T-helper 1 cell treated with Interleukin-12 subunit alpha and Interleukin-12 subunit beta and Interleukin-4 antibody, amounts not matched to agents 30 ng/mL and 1 ng/mL, for 36 hours (primary cell): ENCODE measurements around the gene ST6GAL2. TPM values are rescaled to one million over a fixed set of nuclear protein-coding genes. Genes with fewer than 3 reads are reported as not detected.

Source experiments
- intact Hi-C: fragments of 100-400 bp; cut with micrococcal nuclease; formaldehyde crosslinking; loops from one replicate; pipeline ENCODE4 v1.15.1; 2024
- total RNA-seq: library from RNA; stranded (reverse); gene quantifications from 2 replicates; pipeline ENCODE4 v1.2.3, GENCODE V29; 2022

ST6GAL2 gene
- total RNA-seq: not detected in 2 replicates

- intact Hi-C loops: no loop called here
Observed at GRCh38 chr2:106885971-106886915, at the start of gene ST6GAL2. Gene ST6GAL2 (minus strand): TSS chr2:106886167. CDS start chr2:106843977, 42,190 bp downstream.

- intact Hi-C loops: no loop called here
Observed at GRCh38 chr2:106932644-106933043, 46.7 kb upstream of the ST6GAL2 start.

DNA sequence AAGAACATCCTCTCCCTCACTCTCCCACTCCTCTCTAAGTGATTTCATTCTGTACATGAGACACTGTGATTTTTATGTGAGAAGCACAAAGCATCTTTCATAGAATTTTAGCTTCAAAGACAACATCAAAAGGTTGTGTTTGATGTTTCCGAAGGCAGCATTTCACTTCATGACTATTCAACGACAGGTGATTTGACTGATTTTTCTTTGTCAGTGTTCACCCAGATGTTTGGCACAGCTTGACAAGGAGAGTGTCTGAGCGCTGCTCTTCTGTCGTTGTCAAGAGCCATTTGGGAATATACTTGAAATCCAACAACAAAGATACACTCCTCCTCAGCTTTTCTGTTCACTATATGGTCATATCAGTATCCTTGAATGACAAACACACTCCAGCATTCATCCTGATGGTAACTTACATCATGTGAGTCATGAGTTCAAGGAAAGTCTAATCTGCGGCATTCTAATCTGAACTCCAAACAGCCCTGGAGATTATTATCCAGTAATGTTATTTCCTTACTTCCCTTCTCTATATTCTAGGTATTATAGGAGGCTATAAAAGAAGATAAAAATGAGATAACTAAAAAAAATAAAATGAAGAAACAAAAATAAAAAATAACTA lies 45.9 kb upstream of the ST6GAL2 start:
- intact Hi-C loops: no loop called here

DNA sequence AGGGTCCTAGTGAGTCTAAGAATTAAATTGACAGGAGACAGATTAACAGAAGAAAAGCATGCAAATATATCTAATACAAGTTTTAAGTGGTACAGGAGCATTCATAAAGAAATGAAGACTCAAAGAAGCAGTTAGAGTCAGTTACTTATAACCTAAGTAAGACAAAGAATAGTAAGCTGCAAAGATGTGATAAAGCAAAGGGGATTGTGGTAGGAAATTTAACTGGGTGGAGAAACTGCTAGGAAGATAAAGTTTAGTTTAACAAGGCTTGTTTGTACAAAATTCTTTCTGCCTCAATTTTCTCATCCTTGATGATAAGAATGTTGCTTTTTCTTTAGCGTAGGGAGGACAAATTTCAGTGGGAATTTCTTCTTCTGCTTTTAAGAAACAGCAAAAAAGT lies 35.5 kb upstream of the ST6GAL2 start:
- intact Hi-C loops: no loop called here

DNA sequence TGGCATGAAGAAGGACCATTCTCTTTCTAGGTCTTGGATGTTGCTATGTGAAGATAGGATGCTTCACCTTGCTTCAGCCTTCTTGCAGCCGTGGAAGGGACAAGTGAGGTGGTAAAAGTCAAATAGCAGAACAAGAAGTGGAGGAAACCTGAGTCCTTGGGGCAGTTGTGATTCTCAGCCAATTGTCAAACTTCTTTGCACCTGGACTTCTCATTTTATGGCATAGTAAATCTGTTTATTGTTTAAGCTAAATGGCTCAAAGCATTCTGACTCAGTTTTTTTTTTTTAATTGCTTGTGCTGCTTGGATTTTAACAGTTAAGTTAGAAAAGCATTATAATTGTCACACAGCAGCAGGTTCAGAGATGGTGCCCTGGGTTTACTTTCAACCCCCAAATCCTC lies 33.0 kb upstream of the ST6GAL2 start:
- intact Hi-C loops: no loop called here

DNA sequence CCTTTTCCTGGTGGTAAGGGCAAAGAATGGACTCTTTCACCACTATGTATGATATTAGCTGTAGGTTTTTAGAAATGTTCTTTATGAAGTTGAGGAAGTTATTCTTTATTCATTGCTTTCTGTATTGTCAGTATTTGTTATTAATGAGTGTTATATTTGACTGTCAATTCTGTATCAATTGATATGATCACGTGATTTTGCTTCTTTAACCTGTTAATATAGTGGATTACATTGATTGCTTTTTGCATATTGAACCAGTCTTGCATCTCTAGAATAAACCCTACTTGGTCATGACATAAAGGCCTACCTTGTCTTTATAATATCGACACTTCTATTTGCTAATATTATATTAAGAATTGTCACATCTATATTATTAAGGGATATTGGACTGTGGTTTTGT lies 18.3 kb upstream of the ST6GAL2 start:
- intact Hi-C loops: no loop called here

GRCh38 chr2:106899786-106900530 lies 14.0 kb upstream of the ST6GAL2 start:
- intact Hi-C loops: no loop called here

GRCh38 chr2:106894545-106894944 lies 8.6 kb upstream of the ST6GAL2 start:
- intact Hi-C loops: no loop called here

DNA sequence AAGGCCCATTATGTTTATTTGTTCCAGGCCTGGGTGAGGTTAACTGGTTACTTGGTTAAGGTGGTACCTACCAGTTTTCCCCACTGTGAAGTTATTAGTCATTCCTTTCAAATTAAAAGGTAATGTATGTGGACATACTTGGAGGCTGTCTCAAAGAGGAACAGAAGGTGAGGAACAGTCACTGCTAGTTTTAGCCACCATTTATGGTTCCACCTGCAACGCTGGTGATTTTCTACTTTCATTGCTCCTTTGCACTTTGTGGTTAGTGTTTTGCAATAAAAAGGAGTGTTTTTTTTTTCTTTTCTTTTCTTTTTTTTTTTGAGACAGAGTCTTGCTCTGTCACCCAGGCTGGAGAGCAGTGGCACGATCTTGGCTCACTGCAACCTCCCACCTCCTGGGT lies 6.1 kb upstream of the ST6GAL2 start:
- intact Hi-C loops: no loop called here

DNA sequence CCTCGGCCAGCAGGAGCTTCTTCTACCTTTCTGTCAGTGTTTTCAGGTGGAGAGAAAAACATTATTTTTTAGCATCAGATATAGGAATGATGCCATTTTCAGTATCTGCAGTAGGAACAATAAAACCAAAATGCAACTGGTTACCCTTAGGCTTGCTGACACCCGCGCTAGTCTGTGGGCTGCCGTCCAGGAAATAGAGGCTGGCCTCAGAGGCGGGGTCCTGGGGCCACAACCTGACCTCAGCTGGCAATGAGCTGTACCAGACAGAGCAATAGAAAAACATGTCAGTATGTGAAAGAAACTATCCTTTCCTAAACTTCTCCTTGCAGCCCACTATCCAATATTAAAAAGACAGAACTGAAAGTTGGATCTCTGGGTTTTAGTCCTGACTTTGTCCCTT lies 4.6 kb upstream of the ST6GAL2 start:
- intact Hi-C loops: no loop called here

DNA sequence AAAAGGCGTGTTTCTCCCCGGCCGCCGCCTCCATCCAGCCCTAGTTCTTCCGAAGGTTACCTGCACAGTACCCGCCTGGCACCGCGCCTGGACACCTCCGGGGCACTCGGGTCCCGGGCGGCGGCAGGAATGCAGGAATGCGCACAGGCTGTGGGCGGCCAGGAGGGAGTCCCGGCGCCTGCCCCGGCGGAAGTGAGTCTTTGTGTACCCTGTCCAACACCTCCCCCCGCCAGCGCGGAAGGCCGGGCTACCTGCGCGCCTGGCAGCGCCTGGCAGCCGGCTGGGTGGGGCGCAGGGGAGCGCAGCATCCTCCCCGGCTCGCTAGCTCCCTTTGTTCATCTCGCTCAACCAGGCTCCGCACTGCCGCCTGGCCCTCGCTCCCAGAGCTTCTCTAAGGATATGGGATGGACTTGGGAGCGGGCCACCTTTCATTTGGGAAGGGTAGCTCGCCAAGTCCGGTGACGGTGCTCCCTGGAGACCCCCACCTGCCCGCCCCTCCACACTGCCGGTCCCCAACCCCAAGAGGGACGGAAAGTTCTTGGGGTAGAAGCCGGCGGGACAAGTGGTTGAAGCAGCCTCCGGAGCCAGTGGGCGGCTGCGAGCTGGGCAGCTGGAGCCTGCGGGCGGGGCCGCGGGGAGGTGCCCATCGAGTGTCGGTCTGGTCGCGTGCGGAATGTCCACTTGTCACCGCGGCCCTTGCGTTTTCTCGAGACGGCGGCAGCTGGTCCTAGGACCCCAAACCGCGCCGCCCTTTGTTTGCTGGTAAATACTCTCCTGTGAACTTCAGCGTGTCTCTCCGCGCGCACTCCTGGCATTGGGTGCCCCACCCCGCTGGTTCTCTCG lies 1.2 kb upstream of the ST6GAL2 start:
- intact Hi-C loops: no loop called here

DNA sequence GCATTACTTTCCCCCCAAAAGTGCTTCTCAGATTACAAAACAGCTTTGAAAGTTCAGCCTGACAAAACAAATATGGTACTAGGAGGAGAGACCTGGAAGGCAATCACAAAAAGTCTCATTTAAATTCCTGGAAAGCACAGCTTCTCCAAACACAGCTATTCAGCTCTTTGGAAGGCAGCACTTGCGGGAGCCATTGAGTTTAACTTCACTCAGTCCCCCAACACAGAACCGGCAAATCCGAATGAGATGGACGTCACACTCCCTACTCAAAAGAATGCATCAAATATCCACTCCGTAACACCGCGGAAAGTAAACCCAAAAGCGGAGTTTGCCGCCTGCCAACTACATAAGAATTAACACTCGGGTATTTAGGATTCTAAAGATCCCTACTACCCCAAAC lies 638 bp downstream of the ST6GAL2 start:
- intact Hi-C loops: no loop called here

GRCh38 chr2:106882673-106883072 lies 3.3 kb downstream of the ST6GAL2 start:
- intact Hi-C loops: no loop called here

DNA sequence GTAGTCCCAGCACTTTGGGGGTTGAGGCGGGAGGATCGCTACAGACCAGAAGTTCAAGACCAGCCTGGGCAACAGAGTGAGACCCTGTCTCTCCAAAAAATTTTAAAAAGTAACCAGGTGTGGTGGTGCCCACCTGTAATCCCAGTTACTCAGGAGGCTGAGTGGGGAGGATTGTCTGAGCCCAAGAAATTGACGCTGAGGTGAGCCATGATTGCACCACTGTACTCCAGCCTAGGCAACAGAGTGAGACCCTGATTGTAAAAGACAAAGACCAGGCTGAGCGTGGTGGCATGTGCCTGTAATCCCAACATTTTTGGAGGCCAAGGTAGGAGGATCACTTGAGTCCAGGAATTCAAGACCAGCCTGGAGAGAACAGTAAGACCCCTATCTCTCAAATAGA lies 7.8 kb downstream of the ST6GAL2 start:
- intact Hi-C loops: no loop called here

GRCh38 chr2:106876699-106877098 lies 9.3 kb downstream of the ST6GAL2 start:
- intact Hi-C loops: no loop called here

GRCh38 chr2:106869512-106870275 lies 16.3 kb downstream of the ST6GAL2 start:
- intact Hi-C loops: no loop called here

- intact Hi-C loops: no loop called here
Observed at GRCh38 chr2:106868275-106868674, 17.7 kb downstream of the ST6GAL2 start.

GRCh38 chr2:106867196-106867953 lies 18.6 kb downstream of the ST6GAL2 start:
- intact Hi-C loops: no loop called here

DNA sequence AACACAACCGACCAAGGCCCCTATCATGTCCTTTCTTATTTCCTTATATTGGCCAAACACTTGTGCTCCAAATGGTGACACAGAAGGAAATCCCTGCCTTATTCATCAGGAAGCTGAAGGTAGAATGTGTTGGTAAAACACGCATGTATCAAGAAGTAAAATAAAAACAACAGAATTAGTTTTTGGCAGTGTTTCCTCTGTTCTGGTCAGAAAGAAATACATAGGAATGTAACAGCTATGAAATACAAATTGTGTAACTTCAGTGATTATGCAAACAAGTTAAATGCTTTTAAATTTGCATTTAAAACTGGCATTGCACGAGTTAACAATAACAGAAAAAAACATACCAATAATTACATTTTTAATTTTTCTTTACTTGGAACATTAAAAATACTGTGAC lies 19.3 kb downstream of the ST6GAL2 start:
- intact Hi-C loops: no loop called here

DNA sequence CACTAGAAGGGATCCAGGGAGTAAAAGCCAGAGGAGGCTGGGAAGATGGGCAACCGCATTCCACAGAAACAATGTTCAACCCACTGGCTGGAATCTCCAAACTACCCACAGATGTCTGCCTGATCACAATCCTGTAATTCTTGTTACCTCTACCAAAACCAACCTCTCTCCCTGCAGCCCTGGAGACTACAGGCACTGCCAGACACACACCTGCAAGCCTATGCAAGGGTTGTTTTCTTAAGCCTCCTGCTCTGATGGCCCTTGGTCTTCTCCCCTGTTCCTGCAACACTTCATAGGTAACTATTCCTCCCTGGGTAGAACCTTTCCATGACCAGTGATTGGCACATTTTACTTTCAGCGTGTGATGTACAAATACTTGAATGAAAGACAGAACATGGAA lies 21.9 kb downstream of the ST6GAL2 start:
- intact Hi-C loops: no loop called here
